Spleen (tissue), 7 donors: ENCODE data around the gene GVQW3.

Experiments
- POLR2A ChIP-seq, 3 donors: fragments of 450-650 bp; IDR thresholded peaks; one replicate each; pipeline ENCODE4 v1.5.1; 2017; ENCODE audit warnings: antibody characterized with exemption in 3 of 3, mild to moderate bottlenecking in 1 of 3
- TF ChIP-seq, protein P1 (sequence below), 11 experiments: fragments of 200-600 bp in 7 of 11; fragments of 450-650 bp in 4 of 11; sonication (generic) in 4 of 11; IDR thresholded peaks in 8 of 11; conservative IDR thresholded peaks in 3 of 11; 1 replicate in 7 of 11; 2 replicates in 4 of 11; pipeline versions ENCODE4 v1.4.0 to v1.8.0; 2016 to 2021; ENCODE audit warnings: antibody characterized with exemption in 11 of 11, inconsistent platforms in 4 of 11, mild to moderate bottlenecking in 1 of 11
- donor health status: DM: no; HTN: no; CAD: no; lungs with moderate emphysema.
- donor health status: DM: no; HTN: no; CAD: no.
- donor health status: DM: no; HTN: no; CAD: no.

DNA sequence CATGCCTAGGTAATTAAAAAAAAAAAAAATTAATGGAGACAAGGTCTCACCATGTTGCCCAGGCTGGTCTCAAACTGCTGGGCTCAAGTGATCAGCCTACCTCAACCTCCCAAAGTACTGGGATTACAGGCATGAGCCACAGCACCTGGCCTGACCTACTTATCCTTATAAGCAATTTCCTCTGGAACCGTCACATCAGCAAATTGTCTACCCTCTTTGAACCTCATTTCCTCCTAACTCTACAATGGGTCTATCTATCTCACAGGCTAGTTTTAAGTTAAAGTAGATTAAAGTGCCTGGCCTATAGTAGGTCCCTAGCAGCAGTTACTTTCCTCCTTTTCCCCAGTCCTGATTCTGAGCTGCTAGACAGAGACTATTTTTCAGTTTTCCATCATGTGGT is 43.7 kb upstream of the GVQW3 start:
- TF ChIP-seq, protein P1, sequence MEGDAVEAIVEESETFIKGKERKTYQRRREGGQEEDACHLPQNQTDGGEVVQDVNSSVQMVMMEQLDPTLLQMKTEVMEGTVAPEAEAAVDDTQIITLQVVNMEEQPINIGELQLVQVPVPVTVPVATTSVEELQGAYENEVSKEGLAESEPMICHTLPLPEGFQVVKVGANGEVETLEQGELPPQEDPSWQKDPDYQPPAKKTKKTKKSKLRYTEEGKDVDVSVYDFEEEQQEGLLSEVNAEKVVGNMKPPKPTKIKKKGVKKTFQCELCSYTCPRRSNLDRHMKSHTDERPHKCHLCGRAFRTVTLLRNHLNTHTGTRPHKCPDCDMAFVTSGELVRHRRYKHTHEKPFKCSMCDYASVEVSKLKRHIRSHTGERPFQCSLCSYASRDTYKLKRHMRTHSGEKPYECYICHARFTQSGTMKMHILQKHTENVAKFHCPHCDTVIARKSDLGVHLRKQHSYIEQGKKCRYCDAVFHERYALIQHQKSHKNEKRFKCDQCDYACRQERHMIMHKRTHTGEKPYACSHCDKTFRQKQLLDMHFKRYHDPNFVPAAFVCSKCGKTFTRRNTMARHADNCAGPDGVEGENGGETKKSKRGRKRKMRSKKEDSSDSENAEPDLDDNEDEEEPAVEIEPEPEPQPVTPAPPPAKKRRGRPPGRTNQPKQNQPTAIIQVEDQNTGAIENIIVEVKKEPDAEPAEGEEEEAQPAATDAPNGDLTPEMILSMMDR (IDR thresholded peaks at IDR 0.05 in 8 of 11, conservative IDR thresholded peaks at IDR 0.05 in 3 of 11), result no peak
- no peak for TF ChIP-seq POLR2A (IDR thresholded peaks at IDR 0.05)
